ENCODE measurements around the gene HPCAL1.

DNA sequence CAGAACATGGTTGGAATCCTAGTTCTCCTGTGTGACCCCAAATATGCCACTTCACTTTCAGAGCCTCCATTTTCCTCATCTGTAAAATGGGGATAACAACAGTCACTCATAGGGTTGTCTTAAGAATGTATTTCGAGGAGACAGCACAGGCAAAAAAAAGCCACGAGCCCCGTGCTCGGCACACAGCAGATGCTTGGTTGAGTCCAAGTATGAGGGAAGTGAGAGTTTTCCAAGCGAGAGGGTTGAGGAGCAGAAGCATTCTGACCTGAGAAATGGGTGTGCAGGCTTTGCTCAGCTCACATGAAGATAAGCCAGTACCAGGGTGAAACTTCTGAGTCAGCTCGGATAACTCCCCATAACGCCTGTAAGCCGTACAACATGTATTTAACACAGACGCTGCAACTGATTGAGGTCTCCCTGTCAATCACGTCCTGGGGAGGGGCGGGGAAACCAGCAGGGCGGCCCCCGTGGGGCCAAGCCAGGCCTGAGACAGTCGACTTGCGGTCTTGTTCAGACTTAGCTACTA lies 168.4 kb downstream of the HPCAL1 start:
- TF ChIP-seq, protein P1, sequence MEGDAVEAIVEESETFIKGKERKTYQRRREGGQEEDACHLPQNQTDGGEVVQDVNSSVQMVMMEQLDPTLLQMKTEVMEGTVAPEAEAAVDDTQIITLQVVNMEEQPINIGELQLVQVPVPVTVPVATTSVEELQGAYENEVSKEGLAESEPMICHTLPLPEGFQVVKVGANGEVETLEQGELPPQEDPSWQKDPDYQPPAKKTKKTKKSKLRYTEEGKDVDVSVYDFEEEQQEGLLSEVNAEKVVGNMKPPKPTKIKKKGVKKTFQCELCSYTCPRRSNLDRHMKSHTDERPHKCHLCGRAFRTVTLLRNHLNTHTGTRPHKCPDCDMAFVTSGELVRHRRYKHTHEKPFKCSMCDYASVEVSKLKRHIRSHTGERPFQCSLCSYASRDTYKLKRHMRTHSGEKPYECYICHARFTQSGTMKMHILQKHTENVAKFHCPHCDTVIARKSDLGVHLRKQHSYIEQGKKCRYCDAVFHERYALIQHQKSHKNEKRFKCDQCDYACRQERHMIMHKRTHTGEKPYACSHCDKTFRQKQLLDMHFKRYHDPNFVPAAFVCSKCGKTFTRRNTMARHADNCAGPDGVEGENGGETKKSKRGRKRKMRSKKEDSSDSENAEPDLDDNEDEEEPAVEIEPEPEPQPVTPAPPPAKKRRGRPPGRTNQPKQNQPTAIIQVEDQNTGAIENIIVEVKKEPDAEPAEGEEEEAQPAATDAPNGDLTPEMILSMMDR (IDR thresholded peaks at IDR 0.05), result no peak
- TF ChIP-seq EZH2phosphoT487 (IDR thresholded peaks at IDR 0.05) (no peak), EZH2 (IDR thresholded peaks at IDR 0.05) (no peak)

Data from neural progenitor cell (in vitro differentiated cells).